Effector CD4-positive, alpha-beta T cell (primary cell): ENCODE measurements around the gene MAN1C1.
"Not testable (repeated sequence)": the region's sequence is repeated elsewhere in the genome, so short reads cannot be mapped to it uniquely, and the experiment has no call there.

ENCODE experiments used
- DNase-seq: peaks from one replicate; pipeline ENCODE4 v3.0.0-alpha.2; 2020

The MAN1C1 gene

GRCh38 chr1:25718732-25719131 lies 102.1 kb downstream of the MAN1C1 start:
- no peak for DNase-seq

GRCh38 chr1:25720624-25721023 lies 104.0 kb downstream of the MAN1C1 start:
- DNase-seq = no peak

- DNase-seq = no peak
Observed at GRCh38 chr1:25723250-25723880, 106.8 kb downstream of the MAN1C1 start.

GRCh38 chr1:25724201-25724600 lies 107.6 kb downstream of the MAN1C1 start:
- DNase-seq = no peak

GRCh38 chr1:25724966-25725365 lies 108.4 kb downstream of the MAN1C1 start:
- DNase-seq = no peak

- DNase-seq = no peak
Observed at GRCh38 chr1:25725482-25725881, 108.9 kb downstream of the MAN1C1 start.

- no peak for DNase-seq
Observed at GRCh38 chr1:25727088-25727487, 110.5 kb downstream of the MAN1C1 start.

GRCh38 chr1:25727635-25728286 lies 111.2 kb downstream of the MAN1C1 start:
- DNase-seq = no peak

- DNase-seq = no peak
Observed at GRCh38 chr1:25728301-25728935, 111.8 kb downstream of the MAN1C1 start.

- DNase-seq = no peak
Observed at GRCh38 chr1:25729045-25729444, 112.5 kb downstream of the MAN1C1 start.

GRCh38 chr1:25729790-25730644 lies 113.4 kb downstream of the MAN1C1 start:
- DNase-seq = no peak

GRCh38 chr1:25731148-25731547 lies 114.6 kb downstream of the MAN1C1 start:
- DNase-seq = no peak

GRCh38 chr1:25731626-25732370 lies 115.2 kb downstream of the MAN1C1 start:
- no peak for DNase-seq

GRCh38 chr1:25732821-25733220 lies 116.2 kb downstream of the MAN1C1 start:
- no peak for DNase-seq

- DNase-seq = no peak
Observed at GRCh38 chr1:25733271-25733670, 116.7 kb downstream of the MAN1C1 start.

- DNase-seq = not testable (repeated sequence)
Observed at GRCh38 chr1:25734991-25735390, 118.4 kb downstream of the MAN1C1 start.

- no peak for DNase-seq
Observed at GRCh38 chr1:25735956-25736529, 119.5 kb downstream of the MAN1C1 start.

- no peak for DNase-seq
Observed at GRCh38 chr1:25737130-25737529, 120.5 kb downstream of the MAN1C1 start.

GRCh38 chr1:25738499-25738898 lies 121.9 kb downstream of the MAN1C1 start:
- no peak for DNase-seq

- no peak for DNase-seq
Observed at GRCh38 chr1:25739341-25739740, 122.8 kb downstream of the MAN1C1 start.

- DNase-seq = no peak
Observed at GRCh38 chr1:25740071-25740470, 123.5 kb downstream of the MAN1C1 start.

GRCh38 chr1:25742316-25742715 lies 125.7 kb downstream of the MAN1C1 start:
- no peak for DNase-seq
